ENCODE data around the gene RORB.

RORB gene

GRCh38 chr9:74595286-74595685 lies 98.2 kb downstream of the RORB start:
- intact Hi-C loops (cut with DNase I; ENCODE audit: low total_unique reads): no loop called here
- no peak for TF ChIP-seq CTCF (IDR thresholded peaks at IDR 0.05)
- Histone ChIP-seq H3K4me1 (no peaks in the 10 kb centered on the region), H3K36me3 (no peaks in the 10 kb centered on the region), H3K9me3 (no peaks in the 10 kb centered on the region), H3K4me3 (no peak overlapping the region), H3K27me3 (no peaks in the 10 kb centered on the region), H3K27ac (no peak overlapping the region)
- no peak for DNase-seq

GRCh38 chr9:74598874-74599273 lies 101.7 kb downstream of the RORB start:
- Histone ChIP-seq H3K4me1 (no peaks in the 10 kb centered on the region), H3K36me3 (no peaks in the 10 kb centered on the region), H3K27ac (no peak overlapping the region), H3K27me3 (no peaks in the 10 kb centered on the region), H3K4me3 (no peak overlapping the region), H3K9me3 (no peaks in the 10 kb centered on the region)
- no peak for DNase-seq
- no peak for TF ChIP-seq CTCF (IDR thresholded peaks at IDR 0.05)
- intact Hi-C loops (cut with DNase I; ENCODE audit: low total_unique reads): no loop called here

- Histone ChIP-seq H3K4me1 (peaks cover 0 to 5% (median 0%) of the 10 kb centered on the region in 4 donors), H3K27me3 (no peaks in the 10 kb centered on the region), H3K4me3 (no peak overlapping the region), H3K27ac (no peak overlapping the region), H3K36me3 (no peaks in the 10 kb centered on the region), H3K9me3 (no peaks in the 10 kb centered on the region)
- no peak for DNase-seq
- intact Hi-C loops (cut with DNase I; ENCODE audit: low total_unique reads): no loop called here
- no peak for TF ChIP-seq CTCF (IDR thresholded peaks at IDR 0.05)
These were observed 112.7 kb downstream of the RORB start for GRCh38 chr9:74609671-74610405.

- no peak for TF ChIP-seq CTCF (IDR thresholded peaks at IDR 0.05)
- DNase-seq: no peak
- H3K36me3 ChIP-seq: no peaks in the 10 kb centered on the region
- H3K27ac ChIP-seq: no peak overlapping the region
- intact Hi-C loops (cut with DNase I; ENCODE audit: low total_unique reads): no loop called here
- no peak overlapping the region for H3K4me3 ChIP-seq
- no peaks in the 10 kb centered on the region for H3K27me3 ChIP-seq
- H3K9me3 ChIP-seq: no peaks in the 10 kb centered on the region
- H3K4me1 ChIP-seq: peaks cover 0 to 5% (median 0%) of the 10 kb centered on the region in 4 donors
These were observed 113.5 kb downstream of the RORB start for GRCh38 chr9:74610523-74611061.

GRCh38 chr9:74630228-74630627 lies 133.1 kb downstream of the RORB start:
- no peak for DNase-seq
- no peaks in the 10 kb centered on the region for H3K4me1 ChIP-seq

More at GRCh38 chr9:74630228-74630627, 133.1 kb downstream of the RORB start:
- intact Hi-C loops (cut with DNase I; ENCODE audit: low total_unique reads): no loop called here
- TF ChIP-seq CTCF (IDR thresholded peaks at IDR 0.05): no peak
- H3K27ac ChIP-seq: no peak overlapping the region
- no peaks in the 10 kb centered on the region for H3K27me3 ChIP-seq
- no peaks in the 10 kb centered on the region for H3K9me3 ChIP-seq
- H3K4me3 ChIP-seq: no peak overlapping the region
- H3K36me3 ChIP-seq: no peaks in the 10 kb centered on the region
